ENCODE data around the gene PDIA2.
"Not testable (repeated sequence)": the region's sequence is repeated elsewhere in the genome, so short reads cannot be mapped to it uniquely, and the experiment has no call there.

PDIA2 gene

GRCh38 chr16:263182-263774 is 19.7 kb upstream of the PDIA2 start:
- Histone ChIP-seq H3K27me3 (ENCODE audit: control insufficient read depth, insufficient read depth, low read length, poor library complexity, severe bottlenecking) (no peaks in the 10 kb centered on the region), H3K36me3 (ENCODE audit: control insufficient read depth, insufficient read depth, low read length) (peaks cover 17% of the 10 kb centered on the region), H3K27ac (ENCODE audit: insufficient read depth, low read depth, low read length, poor library complexity, severe bottlenecking) (no peak overlapping the region), H3K9me3 (ENCODE audit: control insufficient read depth, low read length) (no peaks in the 10 kb centered on the region), H3K4me1 (ENCODE audit: control insufficient read depth, insufficient read depth, low read length) (no peaks in the 10 kb centered on the region), H3K4me3 (ENCODE audit: insufficient read depth, low read depth, low read length) (no peak overlapping the region)
- 97% methylated on average over 35 of the region's 35 CpGs for WGBS, 2 experiments

DNA sequence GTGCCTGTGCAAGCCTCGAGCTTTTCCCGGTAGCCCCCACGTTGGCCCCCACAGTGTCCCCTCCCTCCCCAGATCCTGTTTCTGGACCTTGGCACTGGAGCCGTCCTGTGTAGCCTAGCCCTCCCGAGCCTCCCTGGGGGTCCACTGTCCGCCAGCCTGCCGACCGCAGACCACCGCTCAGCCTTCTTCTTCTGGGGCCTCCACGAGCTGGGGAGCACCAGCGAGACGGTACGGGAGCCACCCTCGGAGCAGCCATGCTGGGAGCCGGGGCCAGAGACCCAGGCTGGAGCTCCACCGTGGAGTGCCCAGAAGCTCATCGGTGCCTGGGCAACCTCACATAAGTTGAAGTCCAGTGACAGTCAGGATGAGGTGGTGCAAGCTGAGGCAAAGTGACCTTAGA is 19.0 kb upstream of the PDIA2 start:
- Histone ChIP-seq H3K4me1 (ENCODE audit: control insufficient read depth, insufficient read depth, low read length) (no peaks in the 10 kb centered on the region), H3K27me3 (ENCODE audit: control insufficient read depth, insufficient read depth, low read length, poor library complexity, severe bottlenecking) (no peaks in the 10 kb centered on the region), H3K36me3 (ENCODE audit: control insufficient read depth, insufficient read depth, low read length) (peaks cover 17% of the 10 kb centered on the region), H3K27ac (ENCODE audit: insufficient read depth, low read depth, low read length, poor library complexity, severe bottlenecking) (no peak overlapping the region), H3K9me3 (ENCODE audit: control insufficient read depth, low read length) (no peaks in the 10 kb centered on the region), H3K4me3 (ENCODE audit: insufficient read depth, low read depth, low read length) (no peak overlapping the region)
- WGBS, 2 experiments: 96 to 97% methylated on average over 17 of the region's 17 CpGs

DNA sequence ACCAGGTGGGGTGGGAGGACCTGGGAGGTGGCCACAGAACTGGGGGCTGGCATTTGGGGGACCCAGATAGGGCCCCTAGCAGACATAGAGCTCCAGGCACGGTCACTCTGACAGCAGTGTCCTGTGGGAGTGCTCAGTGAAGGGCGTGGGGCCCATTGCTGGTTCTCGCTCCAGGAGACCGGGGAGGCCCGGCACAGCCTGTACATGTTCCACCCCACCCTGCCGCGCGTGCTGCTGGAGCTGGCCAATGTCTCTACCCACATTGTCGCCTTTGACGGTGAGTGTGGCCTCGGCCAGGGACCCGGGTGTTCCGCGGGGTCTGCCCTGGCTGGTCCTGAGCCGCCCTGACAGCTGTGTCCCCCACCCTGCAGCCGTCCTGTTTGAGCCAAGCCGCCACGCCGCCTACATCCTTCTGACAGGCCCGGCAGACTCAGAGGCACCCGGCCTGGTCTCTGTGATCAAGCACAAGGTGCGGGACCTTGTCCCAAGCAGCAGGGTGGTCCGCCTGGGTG is 18.5 kb upstream of the PDIA2 start:
- no peak overlapping the region for H3K27ac ChIP-seq (ENCODE audit: insufficient read depth, low read depth, low read length, poor library complexity, severe bottlenecking)
- no peaks in the 10 kb centered on the region for H3K27me3 ChIP-seq (ENCODE audit: control insufficient read depth, insufficient read depth, low read length, poor library complexity, severe bottlenecking)
- WGBS, 2 experiments: 95 to 96% methylated on average over 23 of the region's 23 CpGs
- no peak overlapping the region for H3K4me3 ChIP-seq (ENCODE audit: insufficient read depth, low read depth, low read length)
- H3K9me3 ChIP-seq (ENCODE audit: control insufficient read depth, low read length): no peaks in the 10 kb centered on the region
- no peaks in the 10 kb centered on the region for H3K4me1 ChIP-seq (ENCODE audit: control insufficient read depth, insufficient read depth, low read length)
- H3K36me3 ChIP-seq (ENCODE audit: control insufficient read depth, insufficient read depth, low read length): peaks cover 17% of the 10 kb centered on the region

- WGBS, 2 experiments: 90 to 91% methylated on average over 14 of the region's 14 CpGs
- H3K4me3 ChIP-seq (ENCODE audit: insufficient read depth, low read depth, low read length): no peak overlapping the region
- no peak overlapping the region for H3K27ac ChIP-seq (ENCODE audit: insufficient read depth, low read depth, low read length, poor library complexity, severe bottlenecking)
- H3K27me3 ChIP-seq (ENCODE audit: control insufficient read depth, insufficient read depth, low read length, poor library complexity, severe bottlenecking): no peaks in the 10 kb centered on the region
- H3K4me1 ChIP-seq (ENCODE audit: control insufficient read depth, insufficient read depth, low read length): no peaks in the 10 kb centered on the region
- H3K36me3 ChIP-seq (ENCODE audit: control insufficient read depth, insufficient read depth, low read length): peaks cover 17% of the 10 kb centered on the region
- H3K9me3 ChIP-seq (ENCODE audit: control insufficient read depth, low read length): no peaks in the 10 kb centered on the region
These were observed 17.9 kb upstream of the PDIA2 start for GRCh38 chr16:265002-265529.

DNA sequence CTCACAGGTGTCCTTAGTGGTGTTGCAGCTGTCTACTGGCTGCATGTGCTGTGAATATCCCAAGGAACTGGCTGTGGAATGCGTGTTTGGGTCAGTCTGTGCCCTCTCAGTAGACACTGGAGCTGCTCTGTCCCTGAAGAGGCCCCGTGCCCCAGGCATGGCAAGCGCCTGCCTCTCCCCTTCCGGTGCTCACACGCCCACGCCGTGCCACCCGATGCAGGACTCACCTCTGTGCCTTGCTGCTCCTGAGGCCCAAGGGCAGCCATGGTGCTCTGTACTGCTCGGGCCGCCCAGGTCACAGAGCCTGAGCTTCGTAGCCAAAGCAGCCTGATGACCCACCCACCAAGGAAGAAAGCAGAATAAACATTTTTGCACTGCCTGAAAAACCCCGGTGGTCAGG is 17.3 kb upstream of the PDIA2 start:
- no peak overlapping the region for H3K27ac ChIP-seq (ENCODE audit: insufficient read depth, low read depth, low read length, poor library complexity, severe bottlenecking)
- peaks cover 13% of the 10 kb centered on the region for H3K36me3 ChIP-seq (ENCODE audit: control insufficient read depth, insufficient read depth, low read length)
- H3K4me1 ChIP-seq (ENCODE audit: control insufficient read depth, insufficient read depth, low read length): no peaks in the 10 kb centered on the region
- H3K27me3 ChIP-seq (ENCODE audit: control insufficient read depth, insufficient read depth, low read length, poor library complexity, severe bottlenecking): no peaks in the 10 kb centered on the region
- 93 to 94% methylated on average over 12 of the region's 12 CpGs for WGBS, 2 experiments
- no peaks in the 10 kb centered on the region for H3K9me3 ChIP-seq (ENCODE audit: control insufficient read depth, low read length)
- H3K4me3 ChIP-seq (ENCODE audit: insufficient read depth, low read depth, low read length): no peak overlapping the region

DNA sequence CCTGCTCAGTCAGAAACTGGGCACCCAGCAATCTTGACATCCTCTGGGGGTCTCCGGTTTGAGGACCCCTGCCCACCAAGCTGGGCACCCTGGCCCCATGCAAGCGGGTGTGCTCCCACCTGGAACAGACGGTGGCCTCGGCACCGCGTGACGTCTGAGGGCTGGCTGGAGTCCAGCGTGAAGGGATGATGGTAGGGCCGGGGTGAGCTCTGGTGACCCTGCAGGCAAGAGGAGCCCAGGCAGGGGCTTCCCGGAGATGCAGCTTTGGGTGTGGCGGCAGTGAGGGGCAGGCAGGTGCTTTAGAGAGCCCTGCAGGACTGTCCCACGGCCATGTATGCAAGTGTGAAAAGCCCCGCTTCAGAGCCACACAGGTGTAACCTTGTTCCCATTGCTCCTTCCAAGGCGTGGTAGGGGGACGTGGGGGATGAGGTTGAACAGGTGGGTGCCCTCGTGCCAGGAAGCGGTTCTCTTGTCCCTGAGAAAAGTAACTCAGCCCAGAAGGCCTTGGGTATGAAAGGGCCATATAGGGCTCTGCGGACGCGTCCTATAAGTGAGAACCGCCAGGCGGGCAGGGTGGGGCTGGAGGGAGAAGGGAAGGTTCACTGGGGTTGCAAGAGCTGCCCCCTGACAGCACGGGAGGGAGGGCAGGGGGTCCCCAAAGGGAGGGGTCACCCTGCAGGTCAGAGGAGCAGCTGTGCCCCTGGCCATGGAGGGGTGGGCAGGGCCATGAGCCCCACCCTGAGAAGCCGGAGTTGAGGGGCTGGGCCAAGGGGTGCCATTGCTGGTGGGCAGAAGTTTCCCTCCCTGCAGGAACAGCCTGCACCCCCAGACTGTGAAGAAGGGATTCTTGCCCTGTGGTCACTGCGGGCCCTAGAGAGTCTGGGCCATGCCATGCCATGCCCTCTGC is 16.5 kb upstream of the PDIA2 start:
- WGBS, 2 experiments: 90 to 91% methylated on average over 25 of the region's 25 CpGs
- no peaks in the 10 kb centered on the region for H3K27me3 ChIP-seq (ENCODE audit: control insufficient read depth, insufficient read depth, low read length, poor library complexity, severe bottlenecking)
- peaks cover 9% of the 10 kb centered on the region for H3K36me3 ChIP-seq (ENCODE audit: control insufficient read depth, insufficient read depth, low read length)
- H3K4me3 ChIP-seq (ENCODE audit: insufficient read depth, low read depth, low read length): no peak overlapping the region
- no peaks in the 10 kb centered on the region for H3K4me1 ChIP-seq (ENCODE audit: control insufficient read depth, insufficient read depth, low read length)
- H3K27ac ChIP-seq (ENCODE audit: insufficient read depth, low read depth, low read length, poor library complexity, severe bottlenecking): no peak overlapping the region
- H3K9me3 ChIP-seq (ENCODE audit: control insufficient read depth, low read length): no peaks in the 10 kb centered on the region

DNA sequence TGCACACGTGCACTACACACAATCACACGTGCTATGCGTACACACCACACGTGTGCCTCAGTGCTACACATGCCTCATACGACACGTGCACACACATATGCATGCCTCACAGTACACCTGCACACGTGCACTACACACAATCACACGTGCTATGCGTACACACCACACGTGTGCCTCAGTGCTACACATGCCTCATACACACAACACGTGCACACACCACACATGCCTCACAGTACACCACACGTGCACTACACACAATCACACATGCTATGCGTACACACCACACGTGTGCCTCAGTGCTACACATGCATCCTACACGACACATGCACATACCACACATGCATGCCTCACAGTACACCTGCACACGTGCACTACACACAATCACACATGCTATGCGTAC is 15.4 kb upstream of the PDIA2 start:
- not testable (repeated sequence) for H3K4me1 ChIP-seq (ENCODE audit: control insufficient read depth, insufficient read depth, low read length); H3K9me3 ChIP-seq (ENCODE audit: control insufficient read depth, low read length); H3K4me3 ChIP-seq (ENCODE audit: insufficient read depth, low read depth, low read length); H3K27ac ChIP-seq (ENCODE audit: insufficient read depth, low read depth, low read length, poor library complexity, severe bottlenecking); H3K27me3 ChIP-seq (ENCODE audit: control insufficient read depth, insufficient read depth, low read length, poor library complexity, severe bottlenecking); H3K36me3 ChIP-seq (ENCODE audit: control insufficient read depth, insufficient read depth, low read length)
- WGBS, 2 experiments: 91% methylated on average over 17 of the region's 17 CpGs

- H3K27me3 ChIP-seq (ENCODE audit: control insufficient read depth, insufficient read depth, low read length, poor library complexity, severe bottlenecking): peaks cover 3% of the 10 kb centered on the region
- no peaks in the 10 kb centered on the region for H3K9me3 ChIP-seq (ENCODE audit: control insufficient read depth, low read length)
- no peak overlapping the region for H3K4me3 ChIP-seq (ENCODE audit: insufficient read depth, low read depth, low read length)
- peaks cover 4% of the 10 kb centered on the region for H3K36me3 ChIP-seq (ENCODE audit: control insufficient read depth, insufficient read depth, low read length)
- no peaks in the 10 kb centered on the region for H3K4me1 ChIP-seq (ENCODE audit: control insufficient read depth, insufficient read depth, low read length)
- no peak overlapping the region for H3K27ac ChIP-seq (ENCODE audit: insufficient read depth, low read depth, low read length, poor library complexity, severe bottlenecking)
- 91% methylated on average over 40 of the region's 40 CpGs for WGBS, 2 experiments
These were observed 14.6 kb upstream of the PDIA2 start for GRCh38 chr16:268141-269053.

- H3K27me3 ChIP-seq (ENCODE audit: control insufficient read depth, insufficient read depth, low read length, poor library complexity, severe bottlenecking): peaks cover 11% of the 10 kb centered on the region
- no peaks in the 10 kb centered on the region for H3K4me1 ChIP-seq (ENCODE audit: control insufficient read depth, insufficient read depth, low read length)
- no peak overlapping the region for H3K4me3 ChIP-seq (ENCODE audit: insufficient read depth, low read depth, low read length)
- peaks cover 3% of the 10 kb centered on the region for H3K36me3 ChIP-seq (ENCODE audit: control insufficient read depth, insufficient read depth, low read length)
- H3K9me3 ChIP-seq (ENCODE audit: control insufficient read depth, low read length): no peaks in the 10 kb centered on the region
- 90 to 91% methylated on average over 24 of the region's 24 CpGs for WGBS, 2 experiments
- H3K27ac ChIP-seq (ENCODE audit: insufficient read depth, low read depth, low read length, poor library complexity, severe bottlenecking): no peak overlapping the region
These were observed 13.7 kb upstream of the PDIA2 start for GRCh38 chr16:269061-269796.

Data from ectodermal cell (in vitro differentiated cells).